Stimulated activated naive CD4-positive, alpha-beta T cell (primary cell): ENCODE data around the gene CLN6.
"Not testable (repeated sequence)": the region's sequence is repeated elsewhere in the genome, so short reads cannot be mapped to it uniquely, and the experiment has no call there.

Source experiments
- DNase-seq, 6 experiments: peaks; one replicate each; lab custom pipeline; 2025; lab: John Stamatoyannopoulos, UW

The CLN6 gene

GRCh38 chr15:68188647-68189046 lies 40.9 kb downstream of the CLN6 start:
- no peak for DNase-seq

- DNase-seq = no peak
Measured at GRCh38 chr15:68187559-68187958, 42.0 kb downstream of the CLN6 start.

GRCh38 chr15:68186671-68187397 lies 42.7 kb downstream of the CLN6 start:
- no peak for DNase-seq

- no peak for DNase-seq
Measured at GRCh38 chr15:68184616-68185480, 44.7 kb downstream of the CLN6 start.

GRCh38 chr15:68183616-68184315 lies 45.8 kb downstream of the CLN6 start:
- DNase-seq = no peak

GRCh38 chr15:68177742-68178141 lies 51.8 kb downstream of the CLN6 start:
- no peak for DNase-seq

- DNase-seq = no peak
Measured at GRCh38 chr15:68176601-68177000, 52.9 kb downstream of the CLN6 start.

- DNase-seq = no peak
Measured at GRCh38 chr15:68175526-68175925, 54.0 kb downstream of the CLN6 start.

- DNase-seq = no peak
Measured at GRCh38 chr15:68173119-68173518, 56.4 kb downstream of the CLN6 start.

GRCh38 chr15:68172037-68172436 lies 57.5 kb downstream of the CLN6 start:
- DNase-seq = not testable (repeated sequence)

- no peak for DNase-seq
Measured at GRCh38 chr15:68166847-68167246, 62.7 kb downstream of the CLN6 start.

GRCh38 chr15:68163191-68163590 lies 66.3 kb downstream of the CLN6 start:
- no peak for DNase-seq

- DNase-seq = no peak
Measured at GRCh38 chr15:68158046-68158628, 71.4 kb downstream of the CLN6 start.

GRCh38 chr15:68157074-68157473 lies 72.5 kb downstream of the CLN6 start:
- DNase-seq = no peak
